Smooth muscle cell (in vitro differentiated cells): ENCODE measurements around the gene DOCK7. TPM values are rescaled to one million over a fixed set of nuclear protein-coding genes. Genes with fewer than 3 reads are reported as not detected.
A peak's percentile ranks its signal among the peaks of the same experiment; 100 is the strongest.

Source experiments
- DNase-seq: peaks from one replicate; lab custom pipeline; 2025; ENCODE audit not compliant: unreplicated experiment; lab: John Stamatoyannopoulos, UW
- H2AFZ ChIP-seq: fragments of 200-600 bp; sonication (generic); 2 replicates; pipeline ENCODE4 v1.6.0; 2016; ENCODE audit warnings: antibody characterized with exemption, low read depth, mild to moderate bottlenecking
- H3F3A ChIP-seq: fragments of 200-600 bp; sonication (generic); 2 replicates; pipeline ENCODE4 v1.6.0; 2017; ENCODE audit warnings: antibody characterized with exemption, low read depth
- H3K27ac ChIP-seq: fragments of 200-600 bp; sonication (generic); 2 replicates; pipeline ENCODE4 v1.5.1; 2016; ENCODE audit warnings: low read depth, mild to moderate bottlenecking
- H3K27me3 ChIP-seq: fragments of 200-600 bp; sonication (generic); 2 replicates; pipeline ENCODE4 v1.6.1; 2016; ENCODE audit warnings: low read depth, mild to moderate bottlenecking
- H3K36me3 ChIP-seq: fragments of 200-600 bp; sonication (generic); 2 replicates; pipeline ENCODE4 v1.5.1; 2016; ENCODE audit warnings: low read depth
- H3K4me1 ChIP-seq: fragments of 200-600 bp; sonication (generic); 2 replicates; pipeline ENCODE4 v1.5.1; 2016; ENCODE audit warnings: low read depth
- H3K4me2 ChIP-seq: fragments of 200-600 bp; sonication (generic); 2 replicates; pipeline ENCODE4 v1.6.0; 2016; ENCODE audit warnings: mild to moderate bottlenecking
- H3K4me3 ChIP-seq: fragments of 200-600 bp; sonication (generic); 2 replicates; pipeline ENCODE4 v1.5.1; 2016; ENCODE audit warnings: mild to moderate bottlenecking
- H3K79me2 ChIP-seq: fragments of 200-600 bp; sonication (generic); 2 replicates; pipeline ENCODE4 v1.6.0; 2016; ENCODE audit warnings: low read depth, mild to moderate bottlenecking
- H3K9ac ChIP-seq: fragments of 200-600 bp; sonication (generic); 2 replicates; pipeline ENCODE4 v1.6.0; 2016; ENCODE audit warnings: low read depth
- H3K9me3 ChIP-seq: fragments of 200-600 bp; sonication (generic); replicated peaks from 2 replicates; pipeline ENCODE4 v1.5.1; 2016; ENCODE audit warnings: low read depth
- H4K20me1 ChIP-seq: fragments of 200-600 bp; sonication (generic); 2 replicates; pipeline ENCODE4 v1.6.0; 2016; ENCODE audit warnings: low read depth
- CTCF ChIP-seq: fragments of 200-600 bp; sonication (generic); IDR thresholded peaks from 2 replicates; pipeline ENCODE4 v1.5.1; 2017; ENCODE audit warnings: borderline replicate concordance, mild to moderate bottlenecking, antibody characterized with exemption; ENCODE audit not compliant: insufficient read depth, poor library complexity, severe bottlenecking
- WGBS: methylation state at CpG from one replicate; pipeline ENCODE4 v1.1.7; 2016; ENCODE audit warnings: low lambda C conversion rate; 5-methylcytosine and 5-hydroxymethylcytosine counted together
- polyA plus RNA-seq: library from polyadenylated mRNA; unstranded; fragments of >200 nt; fragmentation: Nextera tagmentation; extraction: Ambion mirVana; gene quantifications from 2 replicates; pipeline ENCODE4 v1.2.1, GENCODE V29; 2016
- total RNA-seq: library from RNA; depleted of rRNA; stranded (reverse); fragments of >200 nt; gene quantifications from 2 replicates; pipeline ENCODE4 v1.2.3, GENCODE V29; 2014

DOCK7 gene
- total and polyA plus RNA-seq, 2 experiments from 2014 or later, result 19.6 to 81.3 TPM

DNA sequence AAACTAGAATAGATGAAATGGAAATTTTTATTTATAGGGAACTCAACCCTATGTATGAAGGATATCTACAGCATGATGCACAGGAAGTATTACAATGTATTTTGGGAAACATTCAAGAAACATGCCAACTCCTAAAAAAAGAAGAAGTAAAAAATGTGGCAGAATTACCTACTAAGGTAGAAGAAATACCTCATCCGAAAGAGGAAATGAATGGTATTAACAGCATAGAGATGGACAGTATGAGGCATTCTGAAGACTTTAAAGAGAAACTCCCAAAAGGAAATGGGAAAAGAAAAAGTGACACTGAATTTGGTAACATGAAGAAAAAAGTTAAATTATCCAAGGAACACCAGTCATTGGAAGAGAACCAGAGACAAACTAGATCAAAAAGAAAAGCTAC, 243.5 kb downstream of the DOCK7 start:
- no peak for TF ChIP-seq CTCF
- Histone ChIP-seq H3K4me2 (no peak overlapping the region), H3K4me3 (no peak overlapping the region), H4K20me1 (peaks cover 9% of the 10 kb centered on the region), H3K79me2 (peaks cover 31% of the 10 kb centered on the region), H3F3A (no peaks in the 10 kb centered on the region), H3K36me3 (peaks cover 3% of the 10 kb centered on the region), H3K27ac (no peak overlapping the region), H3K27me3 (no peaks in the 10 kb centered on the region), H3K4me1 (peaks cover 2% of the 10 kb centered on the region), H3K9ac (no peak overlapping the region), H2AFZ (no peak overlapping the region), H3K9me3 (no peaks in the 10 kb centered on the region)
- 100% methylated on average over 1 of the region's 1 CpG for WGBS
- DNase-seq, result no peak

- no peak for DNase-seq
Measured at GRCh38 chr1:62439652-62440371, 248.4 kb downstream of the DOCK7 start.

DNA sequence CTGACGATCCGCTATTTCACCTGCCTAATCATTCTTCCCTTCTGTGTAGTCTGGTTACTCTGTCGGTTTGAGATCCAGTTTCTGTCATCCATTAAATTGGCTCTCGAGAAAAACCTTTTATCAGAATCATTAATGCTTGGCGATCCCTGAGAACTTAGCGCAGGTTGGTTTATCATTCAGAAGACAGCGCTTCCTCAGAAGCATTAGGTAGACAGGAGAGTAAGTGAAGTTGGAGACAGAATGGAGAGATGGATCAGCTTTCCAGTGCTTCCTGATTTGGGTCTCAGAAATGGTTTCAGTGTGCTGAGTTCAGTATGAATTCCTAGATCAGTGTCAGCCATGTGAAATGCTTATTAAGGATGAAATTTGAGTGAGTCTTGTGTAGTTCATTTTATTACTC, 250.0 kb downstream of the DOCK7 start:
- H3K27ac ChIP-seq, result no peak overlapping the region
- no peaks in the 10 kb centered on the region for H3F3A ChIP-seq
- peaks cover 56% of the 10 kb centered on the region for H3K79me2 ChIP-seq
- peak overlapping the region; percentile 90 for H3K9ac ChIP-seq
- H3K4me1 ChIP-seq, result peaks cover 19% of the 10 kb centered on the region
- H3K4me3 ChIP-seq, result peak overlapping the region; percentile 90
- TF ChIP-seq CTCF, result no peak
- 2% methylated on average over 7 of the region's 7 CpGs for WGBS
- H3K27me3 ChIP-seq, result no peaks in the 10 kb centered on the region
- no peaks in the 10 kb centered on the region for H3K36me3 ChIP-seq
- DNase-seq, result no peak
- H2AFZ ChIP-seq, result no peak overlapping the region
- no peaks in the 10 kb centered on the region for H3K9me3 ChIP-seq
- H4K20me1 ChIP-seq, result peaks cover 27% of the 10 kb centered on the region
- H3K4me2 ChIP-seq, result peak overlapping the region; percentile 86

More at GRCh38 chr1:62439652-62440371, 248.4 kb downstream of the DOCK7 start:
- 94% methylated on average over 4 of the region's 4 CpGs for WGBS
- Histone ChIP-seq H3K36me3 (no peaks in the 10 kb centered on the region), H3K4me1 (peaks cover 19% of the 10 kb centered on the region), H3K9ac (no peak overlapping the region), H3K4me3 (peak overlapping the region; percentile 90), H3K79me2 (peaks cover 56% of the 10 kb centered on the region), H2AFZ (no peak overlapping the region), H3F3A (no peaks in the 10 kb centered on the region), H3K4me2 (no peak overlapping the region), H3K27me3 (no peaks in the 10 kb centered on the region), H4K20me1 (peaks cover 27% of the 10 kb centered on the region), H3K27ac (no peak overlapping the region), H3K9me3 (no peaks in the 10 kb centered on the region)
- no peak for TF ChIP-seq CTCF
